GM12878 (cell line): ENCODE measurements around the gene GKN1. TPM values are rescaled to one million over a fixed set of nuclear protein-coding genes. Genes with fewer than 3 reads are reported as not detected.

Experiments
- ATAC-seq: fragments of 200-7000 bp; cut with Tn5 transposase; 3 replicates; pipeline ENCODE4 v1.9.1; 2020; ENCODE audit warnings: mild to moderate bottlenecking, moderate library complexity
- BruUV-seq: library from RNA; stranded (reverse); fragments of 400-500 nt; replicated peaks from 2 replicates; lab custom pipeline; 2021; lab: Mats Ljungman, UMichigan
- CTCF ChIA-PET: fragments of 300-600 bp; sonication (Branson Sonifier 250); formaldehyde crosslinking; extraction: SDS; loops from one replicate; lab custom pipeline; 2021; ENCODE audit warnings: inconsistent platforms; lab: Yijun Ruan, JAX
- POLR2A ChIA-PET: fragments of 350-600 bp; formaldehyde crosslinking; extraction: SDS; loops from one replicate; lab custom pipeline; 2021; ENCODE audit warnings: inconsistent platforms; lab: Charles Lee
- RAD21 ChIA-PET: fragments of 300-600 bp; sonication (Branson Sonifier 250); formaldehyde crosslinking; loops from one replicate; lab custom pipeline; 2023; ENCODE audit warnings: antibody characterized with exemption; ENCODE audit not compliant: unreplicated experiment; lab: Charles Lee
- SMC1A ChIA-PET: fragments of 300-600 bp; sonication (Branson Sonifier 250); formaldehyde crosslinking; loops from one replicate; lab custom pipeline; 2023; ENCODE audit not compliant: unreplicated experiment, uncharacterized antibody; lab: Charles Lee
- DNase-seq: peaks from one replicate; pipeline ENCODE4 v3.0.0-alpha.2; 2011; ENCODE audit warnings: low read depth, low spot score
- FAIRE-seq: peaks from 3 replicates; lab custom pipeline; 2011; peaks lifted over from hg19 to GRCh38; lab: Jason Lieb, UNC
- H2AFZ ChIP-seq: 2 replicates; pipeline ENCODE4 v1.6.0; 2011; ENCODE audit warnings: low read depth, low read length, control low read depth; ENCODE audit not compliant: control insufficient read depth
- H3K27ac ChIP-seq: 2 replicates; pipeline ENCODE4 v1.5.1; 2011; ENCODE audit warnings: control low read depth; ENCODE audit not compliant: control insufficient read depth, insufficient read depth
- H3K27me3 ChIP-seq, 2 experiments: replicated peaks in 1 of 2; 2 replicates each; pipeline versions ENCODE4 v1.6.0 to v1.6.1; 2011; ENCODE audit warnings: low read length in 1 of 2; ENCODE audit not compliant: control insufficient read depth in 2 of 2, insufficient read depth in 2 of 2
- H3K36me3 ChIP-seq, 2 experiments: 2 replicates each; pipeline ENCODE4 v1.5.1; 2011; ENCODE audit warnings: low read length in 1 of 2; ENCODE audit not compliant: control insufficient read depth in 2 of 2, insufficient read depth in 2 of 2
- H3K4me1 ChIP-seq: 2 replicates; pipeline ENCODE4 v1.6.1; 2011; ENCODE audit warnings: mild to moderate bottlenecking, low read length, moderate library complexity, mixed read lengths; ENCODE audit not compliant: control insufficient read depth, insufficient read depth
- H3K4me2 ChIP-seq: 2 replicates; pipeline ENCODE4 v1.6.0; 2011; ENCODE audit warnings: control low read depth; ENCODE audit not compliant: control insufficient read depth, insufficient read depth
- H3K4me3 ChIP-seq: fragments of 200-600 bp; sonication (generic); 2 replicates; pipeline ENCODE4 v1.5.1; 2016
- H3K79me2 ChIP-seq: 2 replicates; pipeline ENCODE4 v1.6.0; 2011; ENCODE audit warnings: low read length; ENCODE audit not compliant: control insufficient read depth, insufficient read depth
- H3K9ac ChIP-seq: 2 replicates; pipeline ENCODE4 v1.8.0; 2011; ENCODE audit warnings: low read length, control low read depth, mixed read lengths; ENCODE audit not compliant: control insufficient read depth, insufficient read depth
- H3K9me3 ChIP-seq: replicated peaks from 3 replicates; pipeline ENCODE4 v1.5.1; 2011; ENCODE audit warnings: mild to moderate bottlenecking, low read length; ENCODE audit not compliant: control insufficient read depth, insufficient read depth
- H4K20me1 ChIP-seq: 2 replicates; pipeline ENCODE4 v1.6.0; 2011; ENCODE audit not compliant: control insufficient read depth, insufficient read depth
- CBX5 ChIP-seq: sonication (generic); IDR thresholded peaks from 2 replicates; pipeline ENCODE4 v1.6.1; 2016; ENCODE audit warnings: low read depth, moderate library complexity, mild to moderate bottlenecking, inconsistent platforms
- EP300 ChIP-seq, 2 experiments: fragments of 150-350 bp in 1 of 2; IDR thresholded peaks; 2 replicates each; pipeline ENCODE4 v1.6.1; 2011 to 2012; ENCODE audit warnings: low read depth in 2 of 2, low read length in 2 of 2, borderline replicate concordance in 1 of 2, improper control_type of control experiment in 1 of 2, inconsistent platforms in 1 of 2; ENCODE audit not compliant: control insufficient read depth in 1 of 2
- ETV6 ChIP-seq, 2 experiments: fragments of 450-650 bp in 1 of 2; IDR thresholded peaks in 1 of 2; conservative IDR thresholded peaks in 1 of 2; 2 replicates each; pipeline ENCODE4 v1.6.1; 2014; ENCODE audit warnings: antibody characterized with exemption in 1 of 2, borderline replicate concordance in 1 of 2, low read depth in 1 of 2, mild to moderate bottlenecking in 1 of 2, moderate library complexity in 1 of 2
- KDM1A ChIP-seq: fragments of 200-600 bp; sonication (generic); IDR thresholded peaks from 2 replicates; pipeline ENCODE4 v1.6.1; 2016; ENCODE audit warnings: borderline replicate concordance
- MEF2B ChIP-seq: fragments of 450-650 bp; IDR thresholded peaks from 2 replicates; pipeline ENCODE4 v1.6.1; 2018; ENCODE audit warnings: mild to moderate bottlenecking, moderate library complexity; ENCODE audit not compliant: partially characterized antibody, poor library complexity, severe bottlenecking
- POLR2A ChIP-seq: IDR thresholded peaks from 2 replicates; pipeline ENCODE4 v1.6.1; 2011; ENCODE audit warnings: low read depth, mild to moderate bottlenecking, low read length
- RB1 ChIP-seq: fragments of 450-650 bp; formaldehyde crosslinking; IDR thresholded peaks from 2 replicates; pipeline ENCODE4 v1.6.1; 2017; ENCODE audit warnings: mild to moderate bottlenecking, borderline replicate concordance
- SMAD1 ChIP-seq: fragments of 450-650 bp; IDR thresholded peaks from 2 replicates; pipeline ENCODE4 v1.6.1; 2018; ENCODE audit warnings: mild to moderate bottlenecking, low read depth; ENCODE audit not compliant: partially characterized antibody
- SUPT20H ChIP-seq: IDR thresholded peaks from 2 replicates; pipeline ENCODE4 v1.6.1; 2011; ENCODE audit warnings: low read depth, mild to moderate bottlenecking, low read length, moderate library complexity, borderline replicate concordance; ENCODE audit not compliant: control insufficient read depth
- TAF1 ChIP-seq: IDR thresholded peaks from 2 replicates; pipeline ENCODE4 v1.6.1; 2011; ENCODE audit warnings: mild to moderate bottlenecking, low read depth, low read length, borderline replicate concordance
- TBL1XR1 ChIP-seq: IDR thresholded peaks from 2 replicates; pipeline ENCODE4 v1.6.1; 2012; ENCODE audit warnings: low read depth, low read length, improper control_type of control experiment
- ZNF217 ChIP-seq: fragments of 450-650 bp; IDR thresholded peaks from 2 replicates; pipeline ENCODE4 v1.6.1; 2017; ENCODE audit warnings: antibody characterized with exemption, mild to moderate bottlenecking
- ZNF622 ChIP-seq: fragments of 450-650 bp; IDR thresholded peaks from 2 replicates; pipeline ENCODE4 v1.6.1; 2017; ENCODE audit warnings: mild to moderate bottlenecking, inconsistent platforms
- whole genome bisulfite sequencing: methylation state at CpG from one replicate; pipeline ENCODE4 v1.1.6; 2016; ENCODE audit warnings: low lambda C conversion rate; ENCODE audit not compliant: insufficient replicate concordance, insufficient coverage; ENCODE audit errors: missing lambda C conversion rate; 5-methylcytosine and 5-hydroxymethylcytosine counted together
- in situ Hi-C: fragments of 300-500 bp; cut with MboI; formaldehyde crosslinking; loops from 9 replicates; pipeline ENCODE4 v1.14.3; 2018; ENCODE audit warnings: mixed read lengths
- intact Hi-C: fragments of 100-400 bp; cut with micrococcal nuclease; formaldehyde crosslinking; loops from one replicate; pipeline ENCODE4 v1.14.2; 2022; ENCODE audit not compliant: unreplicated experiment
- polyA plus RNA-seq, 11 experiments: library from polyadenylated mRNA; depleted of rRNA in 4 of 11; unstranded in 6 of 11; stranded (reverse) in 5 of 11; fragments of >200 nt; fragmentation: Nextera tagmentation in 4 of 11; fragmentation: Illumina TruSeq in 1 of 11; extraction: Ambion mirVana in 4 of 11; extraction: Trizol in 1 of 11; gene quantifications; 1 replicate in 1 of 11; 2 replicates in 10 of 11; pipeline versions ENCODE4 v1.2.1 to v1.2.3, GENCODE V29; 2011 to 2016; ENCODE audit warnings: inconsistent platforms in 2 of 11, missing spikeins in 2 of 11, low read depth in 1 of 11
- total RNA-seq, 4 experiments: library from RNA; depleted of rRNA in 3 of 4; stranded (reverse); fragments of >200 nt in 3 of 4; fragmentation: Illumina TruSeq in 1 of 4; extraction: Trizol in 1 of 4; gene quantifications; 2 replicates each; pipeline versions ENCODE4 v1.2.1 to v1.2.3, GENCODE V29; 2013 to 2021

Gene GKN1
- total and polyA plus RNA-seq, 10 of the 15 experiments (the other 5 are each of a cell fraction or from before 2014, with no cell fraction given), result not detected

GRCh38 chr2:68946117-68946516, 28.3 kb upstream of the GKN1 start:
- ChIA-PET CTCF (no interaction called here), SMC1A (no interaction called here), POLR2A (no interaction called here)
- H3K4me1 ChIP-seq, result no peaks in the 10 kb centered on the region
- no peaks in the 10 kb centered on the region for H3K36me3 ChIP-seq
- FAIRE-seq, result no peak
- no peaks in the 10 kb centered on the region for H3K9me3 ChIP-seq
- no peaks in the 10 kb centered on the region for H3K79me2 ChIP-seq
- H3K27me3 ChIP-seq, result peaks cover 0 to 3% of the 10 kb centered on the region in 2 experiments; a peak in 2 of 4 replicates
- TF ChIP-seq SUPT20H (no peak), EP300 (IDR thresholded peaks at IDR 0.05; ENCODE audit: borderline replicate concordance in 1 of 2, control insufficient read depth in 1 of 2, low read depth in 2 of 2, low read length in 2 of 2) (no peak), RB1 (no peak), ZNF217 (no peak), SMAD1 (no peak)
- TF ChIP-seq, all 136 proteins: peak for 0
- Histone ChIP-seq H3K27ac (no peak overlapping the region), H3K4me3 (no peak overlapping the region), H4K20me1 (no peaks in the 10 kb centered on the region), H2AFZ (no peak overlapping the region), H3K9ac (no peak overlapping the region), H3K4me2 (no peak overlapping the region)
- intact Hi-C loops, result no loop called here
- no TSS peak for BruUV-seq
- 38% methylated on average over 3 of the region's 3 CpGs for WGBS
- DNase-seq (no peak), ATAC-seq (no peak)
- in situ Hi-C loops, result no loop called here
- RAD21 ChIA-PET, result no interaction called here

GRCh38 chr2:68948710-68949109, 25.7 kb upstream of the GKN1 start:
- ATAC-seq (no peak), DNase-seq (no peak), FAIRE-seq (no peak)
- Histone ChIP-seq H3K36me3 (no peaks in the 10 kb centered on the region), H3K79me2 (no peaks in the 10 kb centered on the region), H4K20me1 (no peaks in the 10 kb centered on the region), H3K4me3 (no peak overlapping the region), H3K9me3 (no peaks in the 10 kb centered on the region), H3K4me1 (no peaks in the 10 kb centered on the region), H3K4me2 (no peak overlapping the region), H3K27me3 (peaks cover 2 to 7% of the 10 kb centered on the region in 2 experiments; a peak in 3 of 4 replicates), H3K27ac (no peak overlapping the region), H3K9ac (no peak overlapping the region), H2AFZ (no peak overlapping the region)
- TF ChIP-seq TBL1XR1 (no peak), ZNF622 (no peak), ETV6 (conservative IDR thresholded peaks at IDR 0.05 in 1 of 2, IDR thresholded peaks at IDR 0.05 in 1 of 2; ENCODE audit: borderline replicate concordance in 1 of 2, low read depth in 1 of 2) (no peak), KDM1A (no peak), MEF2B (no peak), TAF1 (no peak), CBX5 (no peak), POLR2A (no peak)
- intact Hi-C loops (no loop called here), in situ Hi-C loops (no loop called here)
- ChIA-PET SMC1A (interaction anchor here (1.0 kb wide), 1 partner anchor 10 kb away, joined by 3 read pairs; no protein-coding TSS in a partner anchor), RAD21 (no interaction called here), POLR2A (no interaction called here), CTCF (interaction anchor here (1.4 kb wide), 1 partner anchor 24 kb away, joined by 5 read pairs; no protein-coding TSS in a partner anchor)
- BruUV-seq, result no TSS peak
- WGBS, result 7% methylated on average over 1 of the region's 1 CpG
